Retinal pigment epithelial cell (primary cell): ENCODE measurements around the gene LPIN2.

Source experiments
- DNase-seq: peaks from one replicate; pipeline ENCODE4 v3.0.0-alpha.2; 2010; ENCODE audit warnings: low read depth
- H3K4me3 ChIP-seq: 2 replicates; pipeline ENCODE4 v1.5.1; 2011; ENCODE audit warnings: mild to moderate bottlenecking, low read length, control low read depth, moderate library complexity
- TF ChIP-seq, protein P1 (sequence below): conservative IDR thresholded peaks from 2 replicates; pipeline ENCODE4 v1.5.1; 2011; ENCODE audit warnings: low read depth, low read length, control low read depth, inconsistent platforms

LPIN2 gene

DNA sequence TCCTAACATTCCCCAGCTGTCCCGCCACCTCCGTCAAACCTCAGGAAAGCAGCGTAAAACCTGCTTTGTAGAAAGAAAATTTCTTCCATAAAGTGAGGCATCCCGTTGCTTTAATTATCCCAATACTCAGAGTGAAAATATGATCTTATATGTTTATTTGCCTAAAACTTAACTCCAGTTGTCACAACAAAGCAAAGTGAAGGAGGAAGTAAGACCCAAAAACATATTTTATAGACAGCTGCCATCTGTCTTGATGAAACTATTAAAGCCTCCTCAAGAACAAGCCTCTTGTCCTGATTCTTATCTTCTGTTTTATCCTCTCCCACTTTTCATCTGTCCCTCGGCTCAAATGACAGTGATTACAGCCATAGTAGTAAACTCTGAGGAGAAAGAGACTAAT, 28.9 kb upstream of the LPIN2 start:
- TF ChIP-seq, protein P1, sequence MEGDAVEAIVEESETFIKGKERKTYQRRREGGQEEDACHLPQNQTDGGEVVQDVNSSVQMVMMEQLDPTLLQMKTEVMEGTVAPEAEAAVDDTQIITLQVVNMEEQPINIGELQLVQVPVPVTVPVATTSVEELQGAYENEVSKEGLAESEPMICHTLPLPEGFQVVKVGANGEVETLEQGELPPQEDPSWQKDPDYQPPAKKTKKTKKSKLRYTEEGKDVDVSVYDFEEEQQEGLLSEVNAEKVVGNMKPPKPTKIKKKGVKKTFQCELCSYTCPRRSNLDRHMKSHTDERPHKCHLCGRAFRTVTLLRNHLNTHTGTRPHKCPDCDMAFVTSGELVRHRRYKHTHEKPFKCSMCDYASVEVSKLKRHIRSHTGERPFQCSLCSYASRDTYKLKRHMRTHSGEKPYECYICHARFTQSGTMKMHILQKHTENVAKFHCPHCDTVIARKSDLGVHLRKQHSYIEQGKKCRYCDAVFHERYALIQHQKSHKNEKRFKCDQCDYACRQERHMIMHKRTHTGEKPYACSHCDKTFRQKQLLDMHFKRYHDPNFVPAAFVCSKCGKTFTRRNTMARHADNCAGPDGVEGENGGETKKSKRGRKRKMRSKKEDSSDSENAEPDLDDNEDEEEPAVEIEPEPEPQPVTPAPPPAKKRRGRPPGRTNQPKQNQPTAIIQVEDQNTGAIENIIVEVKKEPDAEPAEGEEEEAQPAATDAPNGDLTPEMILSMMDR = no peak
- H3K4me3 ChIP-seq = no peak overlapping the region
- DNase-seq = no peak

GRCh38 chr18:3040881-3041280, 27.9 kb upstream of the LPIN2 start:
- no peak overlapping the region for H3K4me3 ChIP-seq
- no peak for DNase-seq
- TF ChIP-seq, protein P1 = no peak

- TF ChIP-seq, protein P1 = no peak
- H3K4me3 ChIP-seq = no peak overlapping the region
- DNase-seq = no peak
These were observed 27.2 kb upstream of the LPIN2 start for GRCh38 chr18:3040173-3040572.

- DNase-seq = peak; percentile 84
- TF ChIP-seq, protein P1 = no peak
- H3K4me3 ChIP-seq = no peak overlapping the region
These were observed 24.5 kb upstream of the LPIN2 start for GRCh38 chr18:3037423-3037915.

- DNase-seq = no peak
- H3K4me3 ChIP-seq = no peak overlapping the region
- TF ChIP-seq, protein P1 = no peak
These were observed 23.2 kb upstream of the LPIN2 start for GRCh38 chr18:3036108-3036507.

- DNase-seq = no peak
- TF ChIP-seq, protein P1 = no peak
These were observed 22.7 kb upstream of the LPIN2 start for GRCh38 chr18:3035635-3036034.

GRCh38 chr18:3032721-3033120, 19.8 kb upstream of the LPIN2 start:
- H3K4me3 ChIP-seq = no peak overlapping the region
- TF ChIP-seq, protein P1 = no peak
- DNase-seq = no peak

More at GRCh38 chr18:3035635-3036034, 22.7 kb upstream of the LPIN2 start:
- no peak overlapping the region for H3K4me3 ChIP-seq
